ENCODE measurements around the gene EXOG. TPM values are rescaled to one million over a fixed set of nuclear protein-coding genes. Genes with fewer than 3 reads are reported as not detected.

EXOG gene
- total RNA-seq, 4 donors from 2014 or later, result 0.34 to 3.9 (median 3.1) TPM

DNA sequence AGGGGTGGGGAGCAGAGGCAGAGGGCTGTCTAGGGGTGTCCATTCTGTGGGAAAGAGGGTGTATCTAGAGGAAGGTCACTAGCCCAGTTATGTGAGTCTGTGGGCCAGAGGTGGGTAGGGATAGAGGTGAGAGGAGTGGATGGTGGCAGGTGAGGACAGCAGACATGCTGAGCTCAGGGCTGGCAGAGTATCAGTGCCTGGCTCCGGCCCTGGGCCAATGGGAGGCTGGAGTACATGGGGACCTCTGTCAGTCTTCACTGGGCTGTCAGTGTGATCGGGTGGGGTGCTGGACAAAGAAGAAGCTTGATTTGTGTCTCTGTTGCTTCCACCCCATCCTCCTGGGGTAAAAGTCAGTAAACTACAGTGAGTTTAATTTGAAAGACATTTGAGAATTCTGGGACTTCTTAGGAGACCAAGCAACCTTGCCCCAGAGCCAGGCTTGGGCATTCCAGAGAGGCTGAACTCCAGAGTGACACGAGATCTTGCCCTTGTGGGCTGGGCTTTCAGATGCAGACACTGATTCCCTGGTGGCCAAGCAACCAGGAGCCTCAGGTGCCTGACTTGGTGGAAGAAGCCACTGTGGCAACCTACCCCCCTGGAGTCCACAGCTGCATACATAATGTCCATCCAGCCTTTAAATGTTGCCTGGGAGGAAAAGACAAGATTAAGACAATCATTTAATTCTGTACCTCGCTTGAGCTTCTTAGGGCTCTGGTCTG lies 60.7 kb downstream of the EXOG start:
- 63 to 86% methylated on average over 4 of the region's 4 CpGs for WGBS, 2 donors
- peak in 1 of 2 donors; percentile 59 for DNase-seq (ENCODE audit: low spot score in 2 of 2)
- intact Hi-C loops (cut with DNase I; ENCODE audit: low total_unique reads), result no loop called here
- TF ChIP-seq, protein P1, sequence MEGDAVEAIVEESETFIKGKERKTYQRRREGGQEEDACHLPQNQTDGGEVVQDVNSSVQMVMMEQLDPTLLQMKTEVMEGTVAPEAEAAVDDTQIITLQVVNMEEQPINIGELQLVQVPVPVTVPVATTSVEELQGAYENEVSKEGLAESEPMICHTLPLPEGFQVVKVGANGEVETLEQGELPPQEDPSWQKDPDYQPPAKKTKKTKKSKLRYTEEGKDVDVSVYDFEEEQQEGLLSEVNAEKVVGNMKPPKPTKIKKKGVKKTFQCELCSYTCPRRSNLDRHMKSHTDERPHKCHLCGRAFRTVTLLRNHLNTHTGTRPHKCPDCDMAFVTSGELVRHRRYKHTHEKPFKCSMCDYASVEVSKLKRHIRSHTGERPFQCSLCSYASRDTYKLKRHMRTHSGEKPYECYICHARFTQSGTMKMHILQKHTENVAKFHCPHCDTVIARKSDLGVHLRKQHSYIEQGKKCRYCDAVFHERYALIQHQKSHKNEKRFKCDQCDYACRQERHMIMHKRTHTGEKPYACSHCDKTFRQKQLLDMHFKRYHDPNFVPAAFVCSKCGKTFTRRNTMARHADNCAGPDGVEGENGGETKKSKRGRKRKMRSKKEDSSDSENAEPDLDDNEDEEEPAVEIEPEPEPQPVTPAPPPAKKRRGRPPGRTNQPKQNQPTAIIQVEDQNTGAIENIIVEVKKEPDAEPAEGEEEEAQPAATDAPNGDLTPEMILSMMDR (IDR thresholded peaks at IDR 0.05), result no peak
- TF ChIP-seq POLR2A (IDR thresholded peaks at IDR 0.05), result no peak
- no peak overlapping the region for H3K4me3 ChIP-seq (ENCODE audit: low read depth, poor library complexity, severe bottlenecking)

DNA sequence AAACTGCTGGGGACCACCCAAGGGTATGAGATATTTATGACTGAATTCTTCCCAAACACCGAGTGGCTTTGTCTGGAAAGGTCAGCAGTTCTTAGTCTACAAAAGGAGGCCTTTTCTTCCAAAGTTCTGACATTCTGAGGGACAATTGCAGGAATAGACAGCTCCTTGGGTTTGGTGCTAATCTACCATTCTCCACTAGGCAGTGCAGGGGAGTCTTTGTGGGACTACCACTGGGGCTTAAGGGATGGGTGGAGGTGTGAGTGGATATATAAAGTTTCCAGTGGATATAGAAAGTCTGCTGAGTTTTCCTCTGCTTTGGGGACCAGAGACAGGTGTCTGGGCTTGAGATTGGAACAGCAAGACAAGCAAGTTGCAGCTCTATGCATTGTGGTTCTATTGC lies 62.7 kb downstream of the EXOG start:
- TF ChIP-seq POLR2A (IDR thresholded peaks at IDR 0.05), result no peak
- TF ChIP-seq, protein P1 (IDR thresholded peaks at IDR 0.05), result no peak
- WGBS, 2 donors, result 35 to 53% methylated on average over 1 of the region's 1 CpG
- intact Hi-C loops (cut with DNase I; ENCODE audit: low total_unique reads), result no loop called here
- H3K4me3 ChIP-seq (ENCODE audit: low read depth, poor library complexity, severe bottlenecking), result no peak overlapping the region
- DNase-seq (ENCODE audit: low spot score in 2 of 2), result no peak

DNA sequence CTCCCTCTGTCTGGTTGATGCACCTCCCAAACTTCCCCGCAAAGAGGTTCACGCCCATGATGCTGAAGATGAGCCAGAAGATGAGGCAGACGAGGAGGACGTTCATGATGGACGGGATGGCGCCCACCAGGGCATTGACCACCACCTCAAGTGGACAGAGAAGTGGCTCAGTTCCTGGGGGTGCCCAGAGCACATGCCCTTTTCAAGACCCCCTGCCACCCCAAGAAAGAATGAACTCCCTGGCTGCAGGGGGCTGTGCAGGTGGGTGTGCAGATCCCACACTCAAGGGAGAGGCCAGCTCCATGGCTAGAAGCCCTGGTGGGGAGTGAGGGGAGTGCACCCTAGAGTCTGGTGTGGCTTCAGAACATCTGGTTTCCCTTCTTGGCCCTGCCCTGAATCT lies 64.1 kb downstream of the EXOG start:
- H3K4me3 ChIP-seq (ENCODE audit: low read depth, poor library complexity, severe bottlenecking), result no peak overlapping the region
- TF ChIP-seq, protein P1 (IDR thresholded peaks at IDR 0.05), result no peak
- no peak for TF ChIP-seq POLR2A (IDR thresholded peaks at IDR 0.05)
- 94 to 96% methylated on average over 6 of the region's 6 CpGs for WGBS, 2 donors
- intact Hi-C loops (cut with DNase I; ENCODE audit: low total_unique reads), result no loop called here
- peak in 1 of 2 donors; percentile 58 for DNase-seq (ENCODE audit: low spot score in 2 of 2)

DNA sequence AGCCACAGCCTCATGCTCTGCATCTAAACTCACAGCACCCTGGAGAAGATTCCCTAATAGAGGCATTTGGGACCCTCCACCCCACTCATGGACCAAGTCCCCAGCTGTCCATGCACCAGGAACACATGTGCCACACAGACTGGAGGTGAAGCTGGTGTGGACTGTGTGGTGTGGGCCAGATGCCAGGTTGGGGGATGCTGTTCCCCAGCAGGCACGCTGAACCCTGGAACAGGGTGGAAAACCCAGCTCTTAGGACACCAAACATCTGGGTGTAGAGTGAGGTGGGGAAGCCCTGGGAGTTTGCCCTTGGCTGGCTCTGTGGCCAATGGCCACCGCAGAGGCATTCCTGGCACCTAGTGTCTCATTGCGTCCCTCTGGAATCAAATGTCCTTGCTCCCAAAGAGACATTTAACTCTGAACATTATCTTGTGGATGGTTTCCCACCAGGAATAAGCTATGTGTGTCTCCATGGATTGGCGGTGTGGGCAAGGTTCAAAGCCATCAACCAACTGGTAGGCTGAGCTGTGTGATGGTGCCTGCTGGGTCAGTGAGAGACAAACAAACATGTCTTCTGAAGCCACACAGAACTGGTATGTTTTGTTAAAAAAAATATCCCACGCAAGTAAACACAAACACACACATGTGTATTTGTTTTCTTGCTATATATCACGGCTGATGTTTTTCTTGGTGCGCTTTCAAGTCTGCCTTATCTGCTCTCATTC lies 65.0 kb downstream of the EXOG start:
- intact Hi-C loops (cut with DNase I; ENCODE audit: low total_unique reads), result no loop called here
- H3K4me3 ChIP-seq (ENCODE audit: low read depth, poor library complexity, severe bottlenecking), result no peak overlapping the region
- WGBS, 2 donors, result 81 to 93% methylated on average over 7 of the region's 7 CpGs

DNA sequence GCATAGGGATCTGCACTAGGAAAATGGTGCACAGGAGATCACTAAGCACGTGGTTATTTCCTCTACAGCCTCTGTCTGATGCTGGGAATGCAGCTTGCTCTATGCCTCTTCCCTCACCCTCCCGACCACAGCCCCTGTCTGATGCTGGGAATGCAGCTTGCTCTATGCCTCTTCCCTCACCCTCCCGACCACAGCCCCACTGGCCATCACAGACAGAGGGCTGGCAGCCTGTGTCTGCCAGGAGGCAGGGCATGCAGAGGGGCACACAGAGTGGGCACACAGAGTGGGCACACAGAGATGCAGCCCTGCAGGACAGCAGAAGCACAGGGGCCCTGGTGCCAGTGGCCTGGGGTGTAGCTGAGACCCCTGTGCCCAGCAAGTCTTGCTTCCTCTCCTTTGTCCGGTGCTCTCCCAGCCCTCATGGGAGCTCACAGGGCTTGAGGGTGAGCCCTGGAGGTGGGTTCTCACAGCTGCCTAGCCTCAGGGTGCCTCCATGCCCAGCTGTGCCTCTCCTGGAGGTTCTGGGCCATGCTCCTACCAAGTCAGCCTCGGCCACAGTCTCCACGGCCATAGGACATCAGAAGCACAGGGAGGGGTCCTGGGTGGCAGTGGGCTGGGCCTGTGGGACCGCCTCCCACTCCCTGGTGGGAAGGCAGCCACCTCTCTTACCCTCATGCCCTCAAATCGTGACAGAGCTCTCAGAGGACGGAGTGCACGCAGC lies 65.8 kb downstream of the EXOG start:
- no peak for TF ChIP-seq POLR2A (IDR thresholded peaks at IDR 0.05)
- TF ChIP-seq, protein P1 (IDR thresholded peaks at IDR 0.05), result no peak
- peak in 1 of 2 donors; percentile 69 for DNase-seq (ENCODE audit: low spot score in 2 of 2)
- intact Hi-C loops (cut with DNase I; ENCODE audit: low total_unique reads), result no loop called here
- H3K4me3 ChIP-seq (ENCODE audit: low read depth, poor library complexity, severe bottlenecking), result no peak overlapping the region
- WGBS, 2 donors, result 75 to 87% methylated on average over 7 to 10 of the region's 10 CpGs

More for the DNA sequence above, 65.0 kb downstream of the EXOG start:
- TF ChIP-seq, protein P1 (IDR thresholded peaks at IDR 0.05), result no peak
- TF ChIP-seq POLR2A (IDR thresholded peaks at IDR 0.05), result no peak
- DNase-seq (ENCODE audit: low spot score in 2 of 2), result peak in 1 of 2 donors; percentile 72

Measured in lower leg skin (tissue), 4 donors.